Measurements from ENCODE around the gene PIK3CD.

DNA sequence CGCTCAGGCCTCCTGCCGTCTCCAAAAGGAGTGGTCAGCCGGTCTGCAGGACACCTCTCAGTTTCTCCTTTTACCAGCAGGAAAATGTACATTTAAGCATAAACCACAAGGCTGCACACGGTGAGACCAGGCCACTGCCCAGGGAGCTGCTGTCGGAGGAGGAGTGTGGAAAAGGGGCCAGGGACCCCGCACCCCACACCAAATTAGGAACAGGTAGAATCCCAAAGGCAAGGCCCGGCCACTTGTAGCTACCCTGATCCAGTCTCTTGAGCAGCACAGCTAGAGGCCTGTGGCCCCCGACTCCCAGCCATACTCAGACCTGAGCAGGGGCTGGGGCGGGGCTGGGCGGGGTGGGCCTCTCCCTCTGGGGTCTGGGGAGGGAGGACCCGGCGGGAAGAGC is 78.0 kb downstream of the PIK3CD start:
- TF ChIP-seq, protein P1, sequence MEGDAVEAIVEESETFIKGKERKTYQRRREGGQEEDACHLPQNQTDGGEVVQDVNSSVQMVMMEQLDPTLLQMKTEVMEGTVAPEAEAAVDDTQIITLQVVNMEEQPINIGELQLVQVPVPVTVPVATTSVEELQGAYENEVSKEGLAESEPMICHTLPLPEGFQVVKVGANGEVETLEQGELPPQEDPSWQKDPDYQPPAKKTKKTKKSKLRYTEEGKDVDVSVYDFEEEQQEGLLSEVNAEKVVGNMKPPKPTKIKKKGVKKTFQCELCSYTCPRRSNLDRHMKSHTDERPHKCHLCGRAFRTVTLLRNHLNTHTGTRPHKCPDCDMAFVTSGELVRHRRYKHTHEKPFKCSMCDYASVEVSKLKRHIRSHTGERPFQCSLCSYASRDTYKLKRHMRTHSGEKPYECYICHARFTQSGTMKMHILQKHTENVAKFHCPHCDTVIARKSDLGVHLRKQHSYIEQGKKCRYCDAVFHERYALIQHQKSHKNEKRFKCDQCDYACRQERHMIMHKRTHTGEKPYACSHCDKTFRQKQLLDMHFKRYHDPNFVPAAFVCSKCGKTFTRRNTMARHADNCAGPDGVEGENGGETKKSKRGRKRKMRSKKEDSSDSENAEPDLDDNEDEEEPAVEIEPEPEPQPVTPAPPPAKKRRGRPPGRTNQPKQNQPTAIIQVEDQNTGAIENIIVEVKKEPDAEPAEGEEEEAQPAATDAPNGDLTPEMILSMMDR (IDR thresholded peaks at IDR 0.05) = no peak
- no peak for TF ChIP-seq POLR2A (IDR thresholded peaks at IDR 0.05)
